ENCODE data around the gene FBXW4.

FBXW4 gene

DNA sequence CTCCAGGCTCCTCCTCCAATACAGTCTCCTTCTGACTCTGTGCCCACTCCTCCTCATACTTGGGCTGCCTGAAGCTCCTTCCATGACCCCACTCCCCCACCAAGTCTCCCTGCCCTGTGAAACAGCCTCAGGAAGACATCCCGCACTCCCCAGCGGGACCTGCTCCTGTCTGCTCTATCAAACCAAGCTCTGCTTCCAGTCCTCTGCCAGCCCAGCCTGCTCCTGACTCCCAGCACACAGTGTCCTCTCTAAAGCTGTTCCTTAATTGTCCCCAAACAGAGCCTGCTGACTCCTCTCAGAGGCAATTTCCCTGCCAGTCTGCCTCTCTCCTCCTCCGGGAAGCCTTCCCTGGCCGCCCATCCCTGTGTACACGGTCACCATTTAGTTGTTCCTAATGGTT is 116.8 kb downstream of the FBXW4 start:
- no peak for DNase-seq
- peaks cover 3% of the 10 kb centered on the region for H3K36me3 ChIP-seq (replicated peaks)
- no peak overlapping the region for H3K27ac ChIP-seq
- no peak for TF ChIP-seq CTCF (IDR thresholded peaks at IDR 0.05; ENCODE audit: low read depth, low read length, missing control alignments)
- H3K4me3 ChIP-seq (ENCODE audit: low read depth, low read length) = no peak overlapping the region
- in situ Hi-C loops (cut with HindIII; ENCODE audit: low pct_ligation_motif_present, low sequenced_read_pairs) = no loop called here
- H3K27me3 ChIP-seq (replicated peaks) = no peaks in the 10 kb centered on the region

DNA sequence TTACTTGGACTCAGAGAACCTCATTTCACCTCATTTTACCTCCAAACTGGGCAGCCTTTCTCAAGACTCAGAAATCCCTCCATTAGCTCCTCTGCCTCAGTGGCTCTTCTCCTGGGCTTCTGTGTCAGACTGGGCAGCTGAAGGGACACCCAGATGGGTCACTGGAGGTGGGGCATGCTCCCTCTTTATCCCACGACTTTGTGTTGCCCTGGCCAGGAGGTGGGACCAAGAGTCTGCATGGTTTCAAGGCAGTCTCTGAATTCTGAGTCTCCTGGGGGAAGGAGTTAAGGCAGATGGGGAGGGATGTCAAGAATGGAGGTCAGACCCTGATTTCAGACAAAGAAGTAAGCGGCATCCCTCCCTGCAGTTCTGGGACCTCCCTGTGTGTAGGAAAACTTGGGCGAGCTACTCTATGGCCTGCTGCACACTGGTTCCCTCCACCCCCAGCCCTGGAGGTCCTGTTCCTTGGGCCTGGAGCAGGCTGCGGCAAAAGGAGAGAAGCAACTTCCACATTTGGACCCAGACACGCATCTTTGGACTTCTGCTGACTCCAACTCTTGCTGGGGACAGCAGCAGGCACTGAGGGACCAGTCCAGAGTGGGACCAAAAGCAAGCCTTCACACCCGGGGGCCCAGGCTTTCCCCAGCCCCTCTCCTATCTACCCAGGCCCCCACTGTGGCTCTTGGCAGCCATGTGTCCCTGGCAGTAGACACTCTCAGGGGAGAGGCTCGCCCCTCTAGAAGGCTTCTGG is 117.7 kb downstream of the FBXW4 start:
- in situ Hi-C loops (cut with HindIII; ENCODE audit: low pct_ligation_motif_present, low sequenced_read_pairs) = no loop called here
- TF ChIP-seq CTCF (IDR thresholded peaks at IDR 0.05; ENCODE audit: low read depth, low read length, missing control alignments) = no peak
- Histone ChIP-seq H3K27ac (no peak overlapping the region), H3K27me3 (replicated peaks) (no peaks in the 10 kb centered on the region), H3K36me3 (replicated peaks) (no peaks in the 10 kb centered on the region), H3K4me3 (ENCODE audit: low read depth, low read length) (no peak overlapping the region)
- DNase-seq = no peak

DNA sequence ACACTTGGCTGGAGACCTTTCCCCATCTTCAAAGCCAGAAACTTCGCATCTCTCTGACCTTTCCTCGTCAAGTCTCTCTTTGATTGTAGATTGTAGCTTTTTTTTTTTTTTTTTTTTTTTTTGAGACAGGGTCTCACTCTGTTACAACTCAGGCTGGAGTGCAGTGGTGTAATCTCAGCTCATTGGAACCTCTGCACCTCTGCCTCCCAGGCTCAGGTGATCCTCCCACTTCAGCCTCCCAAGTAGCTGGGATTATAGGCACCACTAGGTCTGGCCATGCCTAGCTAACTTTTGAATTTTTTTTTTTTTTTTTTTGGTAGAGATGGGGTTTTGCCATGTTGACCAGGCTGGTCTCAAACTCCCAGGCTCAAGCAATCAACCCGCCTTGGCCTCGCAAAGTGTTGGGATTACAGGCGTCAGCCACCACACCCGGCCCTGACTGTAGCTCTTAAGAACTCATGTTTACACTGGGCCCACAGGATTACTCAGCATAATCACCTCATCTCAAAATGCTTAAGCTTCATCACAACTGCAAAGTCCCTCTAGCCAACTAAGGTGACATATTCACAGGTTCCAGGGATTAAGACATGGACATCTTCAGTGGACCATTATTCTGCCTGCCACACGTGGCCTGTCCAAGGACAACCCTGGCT is 118.6 kb downstream of the FBXW4 start:
- Histone ChIP-seq H3K27me3 (replicated peaks) (no peaks in the 10 kb centered on the region), H3K4me3 (ENCODE audit: low read depth, low read length) (no peak overlapping the region), H3K27ac (no peak overlapping the region), H3K36me3 (replicated peaks) (no peaks in the 10 kb centered on the region)
- no peak for TF ChIP-seq CTCF (IDR thresholded peaks at IDR 0.05; ENCODE audit: low read depth, low read length, missing control alignments)
- DNase-seq = no peak
- in situ Hi-C loops (cut with HindIII; ENCODE audit: low pct_ligation_motif_present, low sequenced_read_pairs) = no loop called here

GRCh38 chr10:101575580-101576210 is 119.3 kb downstream of the FBXW4 start:
- Histone ChIP-seq H3K27ac (no peak overlapping the region), H3K27me3 (replicated peaks) (no peaks in the 10 kb centered on the region), H3K4me3 (ENCODE audit: low read depth, low read length) (no peak overlapping the region), H3K36me3 (replicated peaks) (no peaks in the 10 kb centered on the region)
- no peak for TF ChIP-seq CTCF (IDR thresholded peaks at IDR 0.05; ENCODE audit: low read depth, low read length, missing control alignments)
- in situ Hi-C loops (cut with HindIII; ENCODE audit: low pct_ligation_motif_present, low sequenced_read_pairs) = no loop called here
- no peak for DNase-seq

- no peaks in the 10 kb centered on the region for H3K27me3 ChIP-seq (replicated peaks)
- no peak for DNase-seq
- H3K27ac ChIP-seq = no peak overlapping the region
- TF ChIP-seq CTCF (IDR thresholded peaks at IDR 0.05; ENCODE audit: low read depth, low read length, missing control alignments) = no peak
- in situ Hi-C loops (cut with HindIII; ENCODE audit: low pct_ligation_motif_present, low sequenced_read_pairs) = no loop called here
- no peak overlapping the region for H3K4me3 ChIP-seq (ENCODE audit: low read depth, low read length)
- no peaks in the 10 kb centered on the region for H3K36me3 ChIP-seq (replicated peaks)
These were observed 119.9 kb downstream of the FBXW4 start for GRCh38 chr10:101575091-101575490.

All from brain microvascular endothelial cell (primary cell).